Measurements from ENCODE around the gene IRGQ.

Gene IRGQ

GRCh38 chr19:43619262-43620060 lies 23.5 kb upstream of the IRGQ start, which contains the start of gene ZNF428:
TSS of gene ZNF428 (minus strand) at chr19:43619629. CDS start at chr19:43614304, 5,325 bp downstream.
- peak; percentile 93 for DNase-seq
- Histone ChIP-seq H3K18ac (ENCODE audit: low read depth in 1 of 2, low read length in 2 of 2) (peak within 1 kb of the TSS; percentile 78 to 93), H3K14ac (ENCODE audit: low read length in 2 of 2) (peak within 1 kb of the TSS in 1 of 2 experiments; percentile 97), H2BK5ac (ENCODE audit: low read depth, low read length, poor library complexity, severe bottlenecking) (peak within 1 kb of the TSS; percentile 75), H3K23ac (ENCODE audit: low read length in 2 of 2) (peak within 1 kb of the TSS in 1 of 2 experiments; percentile 90), H2AK5ac (ENCODE audit: low read length, severe bottlenecking) (peak within 1 kb of the TSS; percentile 89), H3K9ac (ENCODE audit: low read length) (peak within 1 kb of the TSS; percentile 92), H3K36me3 (ENCODE audit: control insufficient read depth in 1 of 2, insufficient read depth in 2 of 2, low read depth in 1 of 2, low read length in 2 of 2) (peaks cover 0 to 21% of the 10 kb centered on the region in 2 experiments), H2AFZ (ENCODE audit: low read depth, low read length) (peak within 1 kb of the TSS; percentile 72), H4K8ac (ENCODE audit: low read length) (peak within 1 kb of the TSS; percentile 83), H2BK15ac (ENCODE audit: low read depth, poor library complexity, severe bottlenecking) (peak within 1 kb of the TSS; percentile 80), H3K4me1 (ENCODE audit: control insufficient read depth, insufficient read depth, low read depth, low read length) (peaks cover 10% of the 10 kb centered on the region), H2BK12ac (ENCODE audit: low read length in 2 of 2) (peak within 1 kb of the TSS; percentile 18 to 56), H3K27ac (ENCODE audit: low read length, poor library complexity, severe bottlenecking) (peak within 1 kb of the TSS; percentile 91), H3K27me3 (ENCODE audit: control insufficient read depth in 1 of 2, insufficient read depth in 1 of 2, low read length in 2 of 2) (no peaks in the 10 kb centered on the region), H2BK120ac (ENCODE audit: low read depth, low read length) (peak within 1 kb of the TSS; percentile 52), H3K4me3 (ENCODE audit: insufficient read depth in 1 of 2, low read depth in 1 of 2, low read length in 2 of 2) (peak within 1 kb of the TSS; percentile 75 to 91), H3K4ac (ENCODE audit: low read depth in 1 of 2, low read length in 2 of 2) (peak within 1 kb of the TSS; percentile 42 to 91), H3K9me3 (ENCODE audit: control insufficient read depth, low read length) (no peaks in the 10 kb centered on the region), H4K91ac (ENCODE audit: low read length) (peak within 1 kb of the TSS; percentile 67), H3K4me2 (ENCODE audit: low read length, poor library complexity, severe bottlenecking) (peak within 1 kb of the TSS; percentile 60), H3K79me1 (replicated peaks; ENCODE audit: low read length, poor library complexity, severe bottlenecking) (peaks cover 21% of the 10 kb centered on the region)
- WGBS, result under 1% methylated on average over 81 of the region's 81 CpGs

- WGBS, result 4% methylated on average over 14 of the region's 14 CpGs
- H3K27ac ChIP-seq (ENCODE audit: low read length, poor library complexity, severe bottlenecking), result peak overlapping the region; percentile 91
- H2BK15ac ChIP-seq (ENCODE audit: low read depth, poor library complexity, severe bottlenecking), result no peak overlapping the region
- peak overlapping the region; percentile 66 for H2AFZ ChIP-seq (ENCODE audit: low read depth, low read length)
- H2BK120ac ChIP-seq (ENCODE audit: low read depth, low read length), result no peak overlapping the region
- peaks cover 10% of the 10 kb centered on the region for H3K4me1 ChIP-seq (ENCODE audit: control insufficient read depth, insufficient read depth, low read depth, low read length)
- peak overlapping the region; percentile 92 for H3K9ac ChIP-seq (ENCODE audit: low read length)
- peak overlapping the region; percentile 75 to 91 for H3K4me3 ChIP-seq (ENCODE audit: insufficient read depth in 1 of 2, low read depth in 1 of 2, low read length in 2 of 2)
- peak overlapping the region in 1 of 2 experiments; percentile 85 for H3K14ac ChIP-seq (ENCODE audit: low read length in 2 of 2)
- peaks cover 3 to 19% of the 10 kb centered on the region in 2 experiments for H3K36me3 ChIP-seq (ENCODE audit: control insufficient read depth in 1 of 2, insufficient read depth in 2 of 2, low read depth in 1 of 2, low read length in 2 of 2)
- H3K4ac ChIP-seq (ENCODE audit: low read depth in 1 of 2, low read length in 2 of 2), result peak overlapping the region; percentile 42 to 85
- H2BK12ac ChIP-seq (ENCODE audit: low read length in 2 of 2), result peak overlapping the region in 1 of 2 experiments; percentile 56
- H3K18ac ChIP-seq (ENCODE audit: low read depth in 1 of 2, low read length in 2 of 2), result peak overlapping the region; percentile 78 to 93
- H2AK5ac ChIP-seq (ENCODE audit: low read length, severe bottlenecking), result peak overlapping the region; percentile 89
- no peak overlapping the region for H3K23ac ChIP-seq (ENCODE audit: low read length in 2 of 2)
- peak overlapping the region; percentile 67 for H4K91ac ChIP-seq (ENCODE audit: low read length)
- peaks cover 26% of the 10 kb centered on the region for H3K79me1 ChIP-seq (replicated peaks; ENCODE audit: low read length, poor library complexity, severe bottlenecking)
- DNase-seq, result no peak
- H3K4me2 ChIP-seq (ENCODE audit: low read length, poor library complexity, severe bottlenecking), result peak overlapping the region; percentile 60
- H2BK5ac ChIP-seq (ENCODE audit: low read depth, low read length, poor library complexity, severe bottlenecking), result no peak overlapping the region
- peak overlapping the region; percentile 83 for H4K8ac ChIP-seq (ENCODE audit: low read length)
- H3K27me3 ChIP-seq (ENCODE audit: control insufficient read depth in 1 of 2, insufficient read depth in 1 of 2, low read length in 2 of 2), result no peaks in the 10 kb centered on the region
- no peaks in the 10 kb centered on the region for H3K9me3 ChIP-seq (ENCODE audit: control insufficient read depth, low read length)
Measured at GRCh38 chr19:43618921-43619261, 23.0 kb upstream of the IRGQ start.

GRCh38 chr19:43616954-43617353 lies 21.0 kb upstream of the IRGQ start:
- H3K4ac ChIP-seq (ENCODE audit: low read depth in 1 of 2, low read length in 2 of 2), result no peak overlapping the region
- 97% methylated on average over 6 of the region's 6 CpGs for WGBS

GRCh38 chr19:43616306-43616705 lies 20.4 kb upstream of the IRGQ start:
- no peak overlapping the region for H3K14ac ChIP-seq (ENCODE audit: low read length in 2 of 2)
- no peak overlapping the region for H4K8ac ChIP-seq (ENCODE audit: low read length)
- H2BK120ac ChIP-seq (ENCODE audit: low read depth, low read length), result no peak overlapping the region
- no peak overlapping the region for H2BK5ac ChIP-seq (ENCODE audit: low read depth, low read length, poor library complexity, severe bottlenecking)
- H2AK5ac ChIP-seq (ENCODE audit: low read length, severe bottlenecking), result no peak overlapping the region
- peaks cover 13% of the 10 kb centered on the region for H3K4me1 ChIP-seq (ENCODE audit: control insufficient read depth, insufficient read depth, low read depth, low read length)
- no peak overlapping the region for H4K91ac ChIP-seq (ENCODE audit: low read length)
- no peak overlapping the region for H3K18ac ChIP-seq (ENCODE audit: low read depth in 1 of 2, low read length in 2 of 2)
- H2AFZ ChIP-seq (ENCODE audit: low read depth, low read length), result no peak overlapping the region
- peaks cover 39% of the 10 kb centered on the region for H3K79me1 ChIP-seq (replicated peaks; ENCODE audit: low read length, poor library complexity, severe bottlenecking)
- H3K4ac ChIP-seq (ENCODE audit: low read depth in 1 of 2, low read length in 2 of 2), result no peak overlapping the region
- H3K4me2 ChIP-seq (ENCODE audit: low read length, poor library complexity, severe bottlenecking), result no peak overlapping the region
- no peaks in the 10 kb centered on the region for H3K27me3 ChIP-seq (ENCODE audit: control insufficient read depth in 1 of 2, insufficient read depth in 1 of 2, low read length in 2 of 2)
- WGBS, result no CpG with 5 or more reads among the region's 1 CpG
- no peak overlapping the region for H2BK12ac ChIP-seq (ENCODE audit: low read length in 2 of 2)
- DNase-seq, result no peak
- no peak overlapping the region for H3K4me3 ChIP-seq (ENCODE audit: insufficient read depth in 1 of 2, low read depth in 1 of 2, low read length in 2 of 2)
- no peak overlapping the region for H3K27ac ChIP-seq (ENCODE audit: low read length, poor library complexity, severe bottlenecking)
- H3K36me3 ChIP-seq (ENCODE audit: control insufficient read depth in 1 of 2, insufficient read depth in 2 of 2, low read depth in 1 of 2, low read length in 2 of 2), result peaks cover 28 to 32% of the 10 kb centered on the region in 2 experiments
- H3K9ac ChIP-seq (ENCODE audit: low read length), result no peak overlapping the region
- no peaks in the 10 kb centered on the region for H3K9me3 ChIP-seq (ENCODE audit: control insufficient read depth, low read length)
- no peak overlapping the region for H3K23ac ChIP-seq (ENCODE audit: low read length in 2 of 2)
- no peak overlapping the region for H2BK15ac ChIP-seq (ENCODE audit: low read depth, poor library complexity, severe bottlenecking)

More at GRCh38 chr19:43616954-43617353, 21.0 kb upstream of the IRGQ start:
- no peaks in the 10 kb centered on the region for H3K9me3 ChIP-seq (ENCODE audit: control insufficient read depth, low read length)
- DNase-seq, result no peak
- no peak overlapping the region for H4K91ac ChIP-seq (ENCODE audit: low read length)
- H2BK15ac ChIP-seq (ENCODE audit: low read depth, poor library complexity, severe bottlenecking), result no peak overlapping the region
- H3K4me1 ChIP-seq (ENCODE audit: control insufficient read depth, insufficient read depth, low read depth, low read length), result peaks cover 13% of the 10 kb centered on the region
- no peak overlapping the region for H4K8ac ChIP-seq (ENCODE audit: low read length)
- H3K9ac ChIP-seq (ENCODE audit: low read length), result no peak overlapping the region
- no peak overlapping the region for H2AFZ ChIP-seq (ENCODE audit: low read depth, low read length)
- H3K79me1 ChIP-seq (replicated peaks; ENCODE audit: low read length, poor library complexity, severe bottlenecking), result peaks cover 36% of the 10 kb centered on the region
- no peak overlapping the region for H3K4me2 ChIP-seq (ENCODE audit: low read length, poor library complexity, severe bottlenecking)
- H2AK5ac ChIP-seq (ENCODE audit: low read length, severe bottlenecking), result no peak overlapping the region
- H2BK120ac ChIP-seq (ENCODE audit: low read depth, low read length), result no peak overlapping the region
- H3K23ac ChIP-seq (ENCODE audit: low read length in 2 of 2), result no peak overlapping the region
- H2BK5ac ChIP-seq (ENCODE audit: low read depth, low read length, poor library complexity, severe bottlenecking), result no peak overlapping the region
- no peak overlapping the region for H3K27ac ChIP-seq (ENCODE audit: low read length, poor library complexity, severe bottlenecking)
- no peak overlapping the region for H3K14ac ChIP-seq (ENCODE audit: low read length in 2 of 2)
- peaks cover 22 to 26% of the 10 kb centered on the region in 2 experiments for H3K36me3 ChIP-seq (ENCODE audit: control insufficient read depth in 1 of 2, insufficient read depth in 2 of 2, low read depth in 1 of 2, low read length in 2 of 2)
- no peaks in the 10 kb centered on the region for H3K27me3 ChIP-seq (ENCODE audit: control insufficient read depth in 1 of 2, insufficient read depth in 1 of 2, low read length in 2 of 2)
- no peak overlapping the region for H2BK12ac ChIP-seq (ENCODE audit: low read length in 2 of 2)
- no peak overlapping the region for H3K4me3 ChIP-seq (ENCODE audit: insufficient read depth in 1 of 2, low read depth in 1 of 2, low read length in 2 of 2)
- no peak overlapping the region for H3K18ac ChIP-seq (ENCODE audit: low read depth in 1 of 2, low read length in 2 of 2)

Measured in mesenchymal stem cell (in vitro differentiated cells and primary cell).